HepG2 (cell line): Measurements from ENCODE around the gene SLC13A5. TPM values are rescaled to one million over a fixed set of nuclear protein-coding genes. Genes with fewer than 3 reads are reported as not detected.

Source experiments
- ATAC-seq: fragments of 200-7000 bp; cut with Tn5 transposase; 3 replicates; pipeline ENCODE4 v1.9.1; 2020; ENCODE audit warnings: mild to moderate bottlenecking, moderate library complexity
- BruUV-seq: library from RNA; stranded (reverse); fragments of 400-500 nt; replicated peaks from 2 replicates; lab custom pipeline; 2021; lab: Mats Ljungman, UMichigan
- CTCF ChIA-PET: fragments of 300-600 bp; formaldehyde crosslinking; extraction: SDS; loops from one replicate; lab custom pipeline; 2021; ENCODE audit warnings: low total read pairs, inconsistent platforms, low intra/inter-chr PET ratio; lab: Yijun Ruan, JAX
- POLR2A ChIA-PET: fragments of 350-600 bp; sonication (Branson Sonifier 250); formaldehyde crosslinking; loops from one replicate; lab custom pipeline; 2020; ENCODE audit warnings: antibody characterized with exemption, inconsistent platforms; lab: Yijun Ruan, JAX
- DNase-seq: peaks from one replicate; pipeline ENCODE4 v3.0.0-alpha.2; 2015; ENCODE audit warnings: low spot score
- FAIRE-seq: peaks from 3 replicates; lab custom pipeline; 2011; peaks lifted over from hg19 to GRCh38; lab: Jason Lieb, UNC
- H2AFZ ChIP-seq: one replicate; pipeline ENCODE4 v1.6.1; 2011; ENCODE audit warnings: low read length, inconsistent platforms
- H3K27ac ChIP-seq: fragments of 300-600 bp; 3 replicates; pipeline ENCODE4 v1.8.0; 2011; ENCODE audit warnings: mixed run types, mild to moderate bottlenecking, mixed read lengths, low read length, inconsistent platforms; ENCODE audit not compliant: insufficient read depth; ENCODE audit errors: extremely low read length
- H3K27me3 ChIP-seq, 2 experiments: fragments of 200-600 bp in 1 of 2; 2 replicates in 1 of 2; 3 replicates in 1 of 2; pipeline versions ENCODE4 v1.6.0 to v1.8.0; 2011; ENCODE audit warnings: low read length in 2 of 2, mild to moderate bottlenecking in 2 of 2, moderate library complexity in 2 of 2, inconsistent platforms in 1 of 2; ENCODE audit not compliant: insufficient read depth in 2 of 2, control insufficient read depth in 1 of 2
- H3K36me3 ChIP-seq, 2 experiments: fragments of 200-600 bp in 1 of 2; replicated peaks in 1 of 2; 2 replicates in 1 of 2; 3 replicates in 1 of 2; pipeline versions ENCODE4 v1.5.1 to v1.8.0; 2011; ENCODE audit warnings: low read length in 2 of 2, inconsistent platforms in 1 of 2; ENCODE audit not compliant: insufficient read depth in 2 of 2, control insufficient read depth in 1 of 2
- H3K4me1 ChIP-seq: 2 replicates; pipeline ENCODE4 v1.5.1; 2012; ENCODE audit warnings: low read length, inconsistent platforms; ENCODE audit not compliant: insufficient read depth
- H3K4me2 ChIP-seq: 2 replicates; pipeline ENCODE4 v1.6.0; 2011; ENCODE audit warnings: low read depth, low read length, inconsistent platforms
- H3K4me3 ChIP-seq, 3 experiments: fragments of 200-600 bp in 1 of 3; sonication (generic), shearing (Covaris generic) in 1 of 3; replicated peaks in 1 of 3; 2 replicates each; pipeline ENCODE4 v1.5.1; 2011 to 2016; ENCODE audit warnings: low read length in 3 of 3, inconsistent platforms in 2 of 3, low read depth in 2 of 3, mild to moderate bottlenecking in 2 of 3, control low read depth in 1 of 3, mixed read lengths in 1 of 3; ENCODE audit not compliant: insufficient read depth in 1 of 3
- H3K79me2 ChIP-seq: one replicate; pipeline ENCODE4 v1.6.1; 2011; ENCODE audit warnings: low read length, inconsistent platforms; ENCODE audit not compliant: insufficient read depth
- H3K9ac ChIP-seq: 2 replicates; pipeline ENCODE4 v1.6.0; 2011; ENCODE audit warnings: mild to moderate bottlenecking, low read depth, low read length, inconsistent platforms; ENCODE audit not compliant: insufficient read depth
- H3K9me3 ChIP-seq: 2 replicates; pipeline ENCODE4 v1.5.1; 2012; ENCODE audit warnings: mild to moderate bottlenecking, low read length
- H4K20me1 ChIP-seq: 2 replicates; pipeline ENCODE4 v1.6.0; 2011; ENCODE audit warnings: inconsistent platforms, mild to moderate bottlenecking, low read length, moderate library complexity; ENCODE audit not compliant: insufficient read depth
- DZIP1 ChIP-seq: sonication (generic); formaldehyde crosslinking; IDR thresholded peaks from 2 replicates; pipeline ENCODE4 v1.5.0; 2020; ENCODE audit warnings: mild to moderate bottlenecking, missing genetic modification reagents
- ISX ChIP-seq: sonication (generic); formaldehyde crosslinking; conservative IDR thresholded peaks from 2 replicates; pipeline ENCODE4 v1.5.0; 2020; ENCODE audit warnings: missing genetic modification reagents
- NFIC ChIP-seq: IDR thresholded peaks from 2 replicates; pipeline ENCODE4 v1.6.1; 2012; ENCODE audit warnings: mild to moderate bottlenecking, low read length, inconsistent platforms
- REPIN1 ChIP-seq: sonication (generic); formaldehyde crosslinking; IDR thresholded peaks from 2 replicates; pipeline ENCODE4 v1.8.0; 2022; ENCODE audit warnings: missing genetic modification reagents, low read depth, mild to moderate bottlenecking, borderline replicate concordance
- RFXAP ChIP-seq: sonication (generic); formaldehyde crosslinking; IDR thresholded peaks from 2 replicates; pipeline ENCODE4 v1.4.0; 2020; ENCODE audit warnings: missing genetic modification reagents, borderline replicate concordance
- ZNF367 ChIP-seq: sonication (generic); formaldehyde crosslinking; IDR thresholded peaks from 2 replicates; pipeline ENCODE4 v1.4.0; 2020; ENCODE audit warnings: missing genetic modification reagents, borderline replicate concordance
- ZNF672 ChIP-seq: sonication (generic); formaldehyde crosslinking; IDR thresholded peaks from 2 replicates; pipeline ENCODE4 v1.8.1; 2022; ENCODE audit warnings: missing genetic modification reagents
- WGBS: methylation state at CpG from one replicate; pipeline ENCODE4 v1.1.6; 2017; ENCODE audit warnings: low lambda C conversion rate; 5-methylcytosine and 5-hydroxymethylcytosine counted together
- in situ Hi-C: cut with HindIII; loops from 2 replicates; pipeline ENCODE4 v1.10.0; 2017; ENCODE audit warnings: low pct_unique_long_range_greater_than_20kb; ENCODE audit not compliant: extremely low pct_ligation_motif_present
- intact Hi-C: fragments of 100-400 bp; cut with micrococcal nuclease; formaldehyde crosslinking; loops from one replicate; pipeline ENCODE4 v1.10.0; 2022; ENCODE audit not compliant: unreplicated experiment
- polyA plus RNA-seq, 8 experiments: library from polyadenylated mRNA; depleted of rRNA in 3 of 8; stranded (reverse) in 7 of 8; unstranded in 1 of 8; fragments of >200 nt; fragmentation: Illumina TruSeq in 4 of 8; extraction: Trizol in 4 of 8; gene quantifications; 2 replicates each; pipeline versions ENCODE4 v1.2.1 to v1.2.3, GENCODE V29; 2011 to 2016; ENCODE audit warnings: low read depth in 4 of 8, missing spikeins in 1 of 8, mixed read lengths in 1 of 8; ENCODE audit not compliant: insufficient read depth in 1 of 8
- total RNA-seq, 5 experiments: library from RNA; depleted of rRNA; stranded (reverse); fragments of >200 nt; fragmentation: Illumina TruSeq; extraction: Trizol; gene quantifications; 2 replicates each; pipeline ENCODE4 v1.2.3, GENCODE V29; 2016; ENCODE audit warnings: low read depth in 1 of 5
- TF ChIP-seq, protein P1 (sequence below): IDR thresholded peaks from 2 replicates; pipeline ENCODE4 v1.4.0; 2020; ENCODE audit warnings: mild to moderate bottlenecking, missing genetic modification reagents
- TF ChIP-seq, protein P2 (sequence below): sonication (generic); formaldehyde crosslinking; IDR thresholded peaks from 2 replicates; pipeline ENCODE4 v1.5.1; 2020; ENCODE audit warnings: mild to moderate bottlenecking, missing genetic modification reagents, moderate library complexity

SLC13A5 gene
- total and polyA plus RNA-seq, 2 of the 13 experiments (the other 11 are each of a cell fraction or from before 2014, with no cell fraction given) = 42.8 to 310 TPM

DNA sequence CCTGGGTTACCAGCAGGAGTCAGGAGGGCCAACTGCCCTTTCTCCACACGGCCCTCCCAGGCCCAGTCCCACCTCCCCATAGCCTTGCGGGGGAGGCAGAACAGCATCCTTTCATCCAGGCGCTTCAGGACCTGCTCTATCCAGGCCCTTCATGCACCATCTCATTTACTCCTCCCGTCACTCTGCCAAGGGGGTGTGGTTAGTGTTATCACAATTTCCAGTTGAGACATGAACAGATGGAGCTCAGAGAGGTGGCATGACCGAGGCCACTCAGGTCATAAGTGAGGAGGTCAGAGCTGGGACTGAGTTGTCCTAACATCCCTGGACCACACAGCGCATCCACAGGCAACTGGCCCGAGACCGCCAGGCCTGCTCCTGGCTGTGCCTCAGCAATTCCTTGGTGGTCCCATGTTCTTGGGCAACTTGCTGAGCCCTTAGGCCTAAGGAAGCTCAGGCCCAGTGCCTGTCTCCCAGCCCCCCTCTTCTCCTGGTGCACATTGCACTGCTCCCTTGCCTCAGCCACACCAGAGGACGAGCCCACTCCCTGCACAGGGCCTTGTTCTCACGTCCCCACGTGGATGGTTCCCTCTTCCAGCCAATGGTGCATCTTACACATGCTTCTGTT is 37.9 kb downstream of the SLC13A5 start (continued):
- TF ChIP-seq, protein P1, sequence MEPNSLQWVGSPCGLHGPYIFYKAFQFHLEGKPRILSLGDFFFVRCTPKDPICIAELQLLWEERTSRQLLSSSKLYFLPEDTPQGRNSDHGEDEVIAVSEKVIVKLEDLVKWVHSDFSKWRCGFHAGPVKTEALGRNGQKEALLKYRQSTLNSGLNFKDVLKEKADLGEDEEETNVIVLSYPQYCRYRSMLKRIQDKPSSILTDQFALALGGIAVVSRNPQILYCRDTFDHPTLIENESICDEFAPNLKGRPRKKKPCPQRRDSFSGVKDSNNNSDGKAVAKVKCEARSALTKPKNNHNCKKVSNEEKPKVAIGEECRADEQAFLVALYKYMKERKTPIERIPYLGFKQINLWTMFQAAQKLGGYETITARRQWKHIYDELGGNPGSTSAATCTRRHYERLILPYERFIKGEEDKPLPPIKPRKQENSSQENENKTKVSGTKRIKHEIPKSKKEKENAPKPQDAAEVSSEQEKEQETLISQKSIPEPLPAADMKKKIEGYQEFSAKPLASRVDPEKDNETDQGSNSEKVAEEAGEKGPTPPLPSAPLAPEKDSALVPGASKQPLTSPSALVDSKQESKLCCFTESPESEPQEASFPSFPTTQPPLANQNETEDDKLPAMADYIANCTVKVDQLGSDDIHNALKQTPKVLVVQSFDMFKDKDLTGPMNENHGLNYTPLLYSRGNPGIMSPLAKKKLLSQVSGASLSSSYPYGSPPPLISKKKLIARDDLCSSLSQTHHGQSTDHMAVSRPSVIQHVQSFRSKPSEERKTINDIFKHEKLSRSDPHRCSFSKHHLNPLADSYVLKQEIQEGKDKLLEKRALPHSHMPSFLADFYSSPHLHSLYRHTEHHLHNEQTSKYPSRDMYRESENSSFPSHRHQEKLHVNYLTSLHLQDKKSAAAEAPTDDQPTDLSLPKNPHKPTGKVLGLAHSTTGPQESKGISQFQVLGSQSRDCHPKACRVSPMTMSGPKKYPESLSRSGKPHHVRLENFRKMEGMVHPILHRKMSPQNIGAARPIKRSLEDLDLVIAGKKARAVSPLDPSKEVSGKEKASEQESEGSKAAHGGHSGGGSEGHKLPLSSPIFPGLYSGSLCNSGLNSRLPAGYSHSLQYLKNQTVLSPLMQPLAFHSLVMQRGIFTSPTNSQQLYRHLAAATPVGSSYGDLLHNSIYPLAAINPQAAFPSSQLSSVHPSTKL (CRISPR knock-in tag) = no peak
- TF ChIP-seq, all 625 proteins: peak for 0

DNA sequence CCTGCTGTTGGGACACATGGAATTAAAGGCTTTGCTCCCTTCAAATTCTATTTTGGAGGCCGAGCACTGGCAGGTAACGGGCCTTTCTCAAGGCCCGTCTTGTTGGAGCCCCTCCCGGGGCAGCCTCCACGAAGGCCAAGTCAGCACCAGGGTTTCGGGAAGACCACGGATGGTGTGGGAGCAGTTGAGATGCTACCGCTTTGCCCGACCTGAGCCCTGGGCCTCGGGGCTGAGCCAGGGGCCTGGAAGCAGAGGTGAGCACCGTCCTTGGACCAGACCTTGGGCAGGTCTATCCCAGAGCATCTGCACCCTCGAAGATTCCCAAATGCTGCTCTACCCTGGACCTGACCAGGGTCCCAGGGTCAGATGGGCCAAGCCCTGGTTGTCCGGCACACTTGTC is 38.6 kb downstream of the SLC13A5 start:
- Histone ChIP-seq H3K36me3 (no peaks in the 10 kb centered on the region), H3K9me3 (no peaks in the 10 kb centered on the region), H4K20me1 (no peaks in the 10 kb centered on the region), H3K4me3 (no peak overlapping the region), H2AFZ (no peak overlapping the region), H3K4me2 (no peak overlapping the region), H3K9ac (no peak overlapping the region), H3K4me1 (peaks cover 62% of the 10 kb centered on the region), H3K27ac (no peak overlapping the region), H3K27me3 (no peaks in the 10 kb centered on the region; a peak in 1 of 5 replicates), H3K79me2 (no peaks in the 10 kb centered on the region)
- POLR2A ChIA-PET = interaction anchor here (2.5 to 5.0 kb wide), 2 partner anchors 38 kb away, joined by 10 to 59 read pairs; partner anchors contain the start of gene SLC13A5
- DNase-seq = no peak
- intact Hi-C loops (no loop called here), in situ Hi-C loops (no loop called here)
- FAIRE-seq = no peak
- ATAC-seq = no peak
- no TSS peak for BruUV-seq
- CTCF ChIA-PET = no interaction called here
- TF ChIP-seq RFXAP (CRISPR knock-in tag) (no peak), NFIC (no peak), REPIN1 (CRISPR knock-in tag) (no peak), DZIP1 (no peak), ZNF672 (CRISPR knock-in tag) (no peak), ISX (no peak), ZNF367 (CRISPR knock-in tag) (no peak)
- TF ChIP-seq, protein P2, sequence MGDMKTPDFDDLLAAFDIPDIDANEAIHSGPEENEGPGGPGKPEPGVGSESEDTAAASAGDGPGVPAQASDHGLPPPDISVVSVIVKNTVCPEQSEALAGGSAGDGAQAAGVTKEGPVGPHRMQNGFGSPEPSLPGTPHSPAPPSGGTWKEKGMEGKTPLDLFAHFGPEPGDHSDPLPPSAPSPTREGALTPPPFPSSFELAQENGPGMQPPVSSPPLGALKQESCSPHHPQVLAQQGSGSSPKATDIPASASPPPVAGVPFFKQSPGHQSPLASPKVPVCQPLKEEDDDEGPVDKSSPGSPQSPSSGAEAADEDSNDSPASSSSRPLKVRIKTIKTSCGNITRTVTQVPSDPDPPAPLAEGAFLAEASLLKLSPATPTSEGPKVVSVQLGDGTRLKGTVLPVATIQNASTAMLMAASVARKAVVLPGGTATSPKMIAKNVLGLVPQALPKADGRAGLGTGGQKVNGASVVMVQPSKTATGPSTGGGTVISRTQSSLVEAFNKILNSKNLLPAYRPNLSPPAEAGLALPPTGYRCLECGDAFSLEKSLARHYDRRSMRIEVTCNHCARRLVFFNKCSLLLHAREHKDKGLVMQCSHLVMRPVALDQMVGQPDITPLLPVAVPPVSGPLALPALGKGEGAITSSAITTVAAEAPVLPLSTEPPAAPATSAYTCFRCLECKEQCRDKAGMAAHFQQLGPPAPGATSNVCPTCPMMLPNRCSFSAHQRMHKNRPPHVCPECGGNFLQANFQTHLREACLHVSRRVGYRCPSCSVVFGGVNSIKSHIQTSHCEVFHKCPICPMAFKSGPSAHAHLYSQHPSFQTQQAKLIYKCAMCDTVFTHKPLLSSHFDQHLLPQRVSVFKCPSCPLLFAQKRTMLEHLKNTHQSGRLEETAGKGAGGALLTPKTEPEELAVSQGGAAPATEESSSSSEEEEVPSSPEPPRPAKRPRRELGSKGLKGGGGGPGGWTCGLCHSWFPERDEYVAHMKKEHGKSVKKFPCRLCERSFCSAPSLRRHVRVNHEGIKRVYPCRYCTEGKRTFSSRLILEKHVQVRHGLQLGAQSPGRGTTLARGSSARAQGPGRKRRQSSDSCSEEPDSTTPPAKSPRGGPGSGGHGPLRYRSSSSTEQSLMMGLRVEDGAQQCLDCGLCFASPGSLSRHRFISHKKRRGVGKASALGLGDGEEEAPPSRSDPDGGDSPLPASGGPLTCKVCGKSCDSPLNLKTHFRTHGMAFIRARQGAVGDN (CRISPR knock-in tag) = no peak
- WGBS = 100% methylated on average over 3 of the region's 13 CpGs
